H1 (cell line): Measurements from ENCODE around the gene ENTR1. TPM values are rescaled to one million over a fixed set of nuclear protein-coding genes. Genes with fewer than 3 reads are reported as not detected.

ENCODE experiments used
- CTBP2 ChIP-seq: IDR thresholded peaks from 2 replicates; pipeline ENCODE4 v1.7.0; 2011; ENCODE audit warnings: borderline replicate concordance, mild to moderate bottlenecking, moderate library complexity, mixed read lengths, low read length; ENCODE audit not compliant: insufficient read depth, insufficient read length
- EZH2 ChIP-seq: fragments of 200-600 bp; sonication (generic); IDR thresholded peaks from 2 replicates; pipeline ENCODE4 v1.7.1; 2012; ENCODE audit warnings: low read depth, mild to moderate bottlenecking, moderate library complexity, low read length, inconsistent platforms; ENCODE audit not compliant: severe bottlenecking
- SP4 ChIP-seq: IDR thresholded peaks from 2 replicates; pipeline ENCODE4 v1.6.1; 2012; ENCODE audit warnings: low read length, inconsistent platforms
- TCF12 ChIP-seq: IDR thresholded peaks from 2 replicates; pipeline ENCODE4 v1.6.1; 2011; ENCODE audit warnings: low read depth, mild to moderate bottlenecking, low read length
- polyA plus RNA-seq, 7 experiments: library from polyadenylated mRNA; depleted of rRNA in 3 of 7; stranded (reverse) in 5 of 7; unstranded in 2 of 7; fragments of >200 nt in 5 of 7; fragments of 200-250 nt in 2 of 7; gene quantifications; 1 replicate in 5 of 7; 2 replicates in 1 of 7; 4 replicates in 1 of 7; pipeline versions ENCODE4 v1.2.1 to v1.2.3, GENCODE V29; 2011 to 2013; ENCODE audit warnings: missing spikeins in 2 of 7, mixed read lengths in 2 of 7
- total RNA-seq: library from RNA; stranded (reverse); fragmentation: NEBNext Ultra II Directional; extraction: Animal tissue kit (Norgen Biotek cat#: 25700); gene quantifications from 2 replicates; pipeline ENCODE4 v1.2.1, GENCODE V29; 2021

Gene ENTR1
- total and polyA plus RNA-seq, 2 of the 8 experiments (the other 6 are each of a cell fraction or from before 2014, with no cell fraction given), result 65.2 to 102 TPM

DNA sequence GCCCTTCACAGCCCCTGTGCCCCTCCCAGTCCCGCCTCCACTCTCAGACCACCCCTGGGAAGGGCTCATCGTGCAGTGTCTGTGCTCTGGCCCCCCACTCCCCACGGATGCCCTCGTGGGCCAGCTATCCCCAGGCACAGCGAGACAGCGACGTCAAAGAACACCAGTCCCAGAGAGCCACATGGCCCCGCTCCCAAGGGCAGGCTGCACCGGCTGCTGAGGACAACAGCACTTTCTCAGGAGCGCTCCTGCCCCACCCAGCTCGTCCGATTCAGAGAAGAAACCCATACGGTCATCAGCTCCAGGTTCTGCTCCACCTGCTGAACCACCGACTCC is 5.6 kb downstream of the ENTR1 start (continued):
- TF ChIP-seq CTBP2 (no peak), TCF12 (no peak), SP4 (no peak), EZH2 (no peak)
